NCI-H446 (cell line): ENCODE results near the gene POLA1.

Experiments used
- DNase-seq, 2 experiments: peaks; one replicate each; lab custom pipeline; 2025; lab: John Stamatoyannopoulos, UW

The POLA1 gene

GRCh38 chrX:25028726-25029125 lies 335.0 kb downstream of the POLA1 start:
- DNase-seq: no peak

- no peak for DNase-seq
These were observed 335.6 kb downstream of the POLA1 start for GRCh38 chrX:25029288-25029825.

GRCh38 chrX:25034889-25035288 lies 341.2 kb downstream of the POLA1 start:
- no peak for DNase-seq

GRCh38 chrX:25039036-25039435 lies 345.3 kb downstream of the POLA1 start:
- DNase-seq: no peak

GRCh38 chrX:25043192-25043591 lies 349.5 kb downstream of the POLA1 start:
- DNase-seq: no peak
